ENCODE data around the gene IGFBP5.

The IGFBP5 gene

GRCh38 chr2:216694826-216695217 lies 527 bp downstream of the IGFBP5 start:
- no peaks in the 10 kb centered on the region for H3K9me3 ChIP-seq (ENCODE audit: control insufficient read depth, insufficient read depth, low read length)
- H3K36me3 ChIP-seq (ENCODE audit: control insufficient read depth, low read length): no peaks in the 10 kb centered on the region
- H3K27me3 ChIP-seq (ENCODE audit: control insufficient read depth, low read length): peaks cover 71% of the 10 kb centered on the region
- H3K79me2 ChIP-seq (ENCODE audit: control insufficient read depth, low read length): no peaks in the 10 kb centered on the region
- H3K4me3 ChIP-seq (ENCODE audit: low read length): no peak overlapping the region
- no peak for TF ChIP-seq CTCF (IDR thresholded peaks at IDR 0.05; ENCODE audit: low read depth, low read length, poor library complexity, severe bottlenecking)
- TF ChIP-seq EZH2phosphoT487 (IDR thresholded peaks at IDR 0.05; ENCODE audit: borderline replicate concordance, low read length): no peak
- no peaks in the 10 kb centered on the region for H3K9me2 ChIP-seq (replicated peaks; ENCODE audit: control insufficient read depth, low read length)
- H3K4me2 ChIP-seq (ENCODE audit: low read length): no peak overlapping the region
- H3F3A ChIP-seq (ENCODE audit: control insufficient read depth, insufficient read depth): no peaks in the 10 kb centered on the region
- H3K4me1 ChIP-seq (ENCODE audit: control insufficient read depth, low read length): peaks cover 6% of the 10 kb centered on the region; the same call in 1 of the 2 replicates
- H3K27ac ChIP-seq (ENCODE audit: low read depth, low read length): no peak overlapping the region
- H4K20me1 ChIP-seq (ENCODE audit: control insufficient read depth, insufficient read depth, low read depth, low read length): no peaks in the 10 kb centered on the region

- Histone ChIP-seq H3F3A (ENCODE audit: control insufficient read depth, insufficient read depth) (no peaks in the 10 kb centered on the region), H3K4me2 (ENCODE audit: low read length) (no peak overlapping the region), H3K79me2 (ENCODE audit: control insufficient read depth, low read length) (no peaks in the 10 kb centered on the region), H3K36me3 (ENCODE audit: control insufficient read depth, low read length) (no peaks in the 10 kb centered on the region), H4K20me1 (ENCODE audit: control insufficient read depth, insufficient read depth, low read depth, low read length) (no peaks in the 10 kb centered on the region), H3K9me2 (replicated peaks; ENCODE audit: control insufficient read depth, low read length) (no peaks in the 10 kb centered on the region), H3K9me3 (ENCODE audit: control insufficient read depth, insufficient read depth, low read length) (no peaks in the 10 kb centered on the region), H3K4me1 (ENCODE audit: control insufficient read depth, low read length) (peaks cover 6% of the 10 kb centered on the region; the same call in 1 of the 2 replicates), H3K27me3 (ENCODE audit: control insufficient read depth, low read length) (peaks cover 77% of the 10 kb centered on the region), H3K27ac (ENCODE audit: low read depth, low read length) (no peak overlapping the region), H3K4me3 (ENCODE audit: low read length) (no peak overlapping the region)
- no peak for TF ChIP-seq CTCF (IDR thresholded peaks at IDR 0.05; ENCODE audit: low read depth, low read length, poor library complexity, severe bottlenecking)
- TF ChIP-seq EZH2phosphoT487 (IDR thresholded peaks at IDR 0.05; ENCODE audit: borderline replicate concordance, low read length): no peak
These were observed 1.1 kb downstream of the IGFBP5 start for GRCh38 chr2:216694082-216694825.

GRCh38 chr2:216693414-216694080 lies 1.8 kb downstream of the IGFBP5 start:
- Histone ChIP-seq H3K4me3 (ENCODE audit: low read length) (no peak overlapping the region), H3F3A (ENCODE audit: control insufficient read depth, insufficient read depth) (no peaks in the 10 kb centered on the region), H3K36me3 (ENCODE audit: control insufficient read depth, low read length) (no peaks in the 10 kb centered on the region), H3K79me2 (ENCODE audit: control insufficient read depth, low read length) (no peaks in the 10 kb centered on the region), H4K20me1 (ENCODE audit: control insufficient read depth, insufficient read depth, low read depth, low read length) (no peaks in the 10 kb centered on the region), H3K27ac (ENCODE audit: low read depth, low read length) (no peak overlapping the region), H3K4me2 (ENCODE audit: low read length) (0 out of 2 replicates have a peak overlapping the region, but pooled peaks have one; percentile 29), H3K9me2 (replicated peaks; ENCODE audit: control insufficient read depth, low read length) (no peaks in the 10 kb centered on the region), H3K27me3 (ENCODE audit: control insufficient read depth, low read length) (peaks cover 79% of the 10 kb centered on the region), H3K9me3 (ENCODE audit: control insufficient read depth, insufficient read depth, low read length) (no peaks in the 10 kb centered on the region), H3K4me1 (ENCODE audit: control insufficient read depth, low read length) (peaks cover 6% of the 10 kb centered on the region; the same call in 1 of the 2 replicates)
- TF ChIP-seq CTCF (IDR thresholded peaks at IDR 0.05; ENCODE audit: low read depth, low read length, poor library complexity, severe bottlenecking): no peak
- TF ChIP-seq EZH2phosphoT487 (IDR thresholded peaks at IDR 0.05; ENCODE audit: borderline replicate concordance, low read length): no peak

All from DOHH2 (cell line).